ENCODE data around the gene UBA6. TPM values are rescaled to one million over a fixed set of nuclear protein-coding genes. Genes with fewer than 3 reads are reported as not detected.

The UBA6 gene
- total and polyA plus RNA-seq, 9 of the 15 experiments (the other 6 are each of a cell fraction or from before 2014, with no cell fraction given) = 22.9 to 139 (median 94.6) TPM

DNA sequence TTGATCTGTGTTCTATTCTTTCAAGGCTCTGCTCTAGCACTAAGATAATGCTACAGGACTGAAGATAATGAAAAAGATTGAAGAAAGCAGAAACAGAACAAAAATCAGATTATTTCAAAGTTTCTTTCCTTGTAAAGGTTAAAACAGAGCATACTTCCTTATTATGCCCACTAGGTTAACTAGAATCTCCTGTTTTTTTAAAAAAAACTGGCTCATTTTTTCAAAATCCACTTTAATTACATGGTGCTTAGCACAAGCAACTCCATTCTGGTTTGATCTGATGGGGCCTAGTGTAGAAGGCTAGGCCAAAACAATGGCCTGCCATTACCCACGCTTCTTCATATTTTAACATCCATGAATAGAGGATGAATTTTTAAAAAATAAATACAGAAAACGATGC, 1.2 kb upstream of the UBA6 start:
- WGBS (ENCODE audit: insufficient coverage, low coverage, missing lambda C conversion rate) = 29% methylated on average over 2 of the region's 2 CpGs
- Histone ChIP-seq H3K9ac (ENCODE audit: insufficient read depth in 1 of 2, low read depth in 2 of 2, low read length in 2 of 2) (peak overlapping the region in 1 of 2 experiments; percentile 88; a peak in 2 of 4 replicates), H3K79me2 (ENCODE audit: control insufficient read depth, insufficient read depth, low read length) (peaks cover 97% of the 10 kb centered on the region), H4K20me1 (replicated peaks; ENCODE audit: control insufficient read depth, insufficient read depth, low read length) (no peaks in the 10 kb centered on the region), H3K9me3 (replicated peaks; ENCODE audit: control insufficient read depth, insufficient read depth, low read depth, low read length) (peaks cover 10% of the 10 kb centered on the region), H3K4me3 (peak overlapping the region; percentile 82), H3K27ac (ENCODE audit: extremely low read depth, low read depth, low read length) (peak overlapping the region; percentile 89), H3K4me1 (replicated peaks in 1 of 2; ENCODE audit: control insufficient read depth in 2 of 2, insufficient read depth in 2 of 2, low read length in 2 of 2) (peaks cover 3 to 10% of the 10 kb centered on the region in 2 experiments; a peak in 2 of 5 replicates), H3K36me3 (ENCODE audit: control insufficient read depth, insufficient read depth, low read length) (peaks cover 36% of the 10 kb centered on the region), H3K9me1 (ENCODE audit: control insufficient read depth, insufficient read depth, low read length) (no peaks in the 10 kb centered on the region), H3K4me2 (ENCODE audit: insufficient read depth, low read length) (peak overlapping the region; percentile 78), H2AFZ (ENCODE audit: low read depth, low read length) (0 out of 2 replicates have a peak overlapping the region, but pooled peaks have one; percentile 92), H3K27me3 (ENCODE audit: control insufficient read depth in 2 of 2, insufficient read depth in 2 of 2, low read length in 2 of 2) (no peaks in the 10 kb centered on the region)
- ATAC-seq (no peak), FAIRE-seq (no peak), DNase-seq (ENCODE audit: extremely low read depth in 1 of 4, low spot score in 3 of 4) (no peak)
- ChIA-PET POLR2A (interaction anchor here (0.7 to 1.5 kb wide), 3 partner anchors 11 to 97 kb away, joined by 3 to 12 read pairs (median 6); no protein-coding TSS in a partner anchor), CTCF (ENCODE audit: low intra/inter-chr PET ratio) (no interaction called here)
- intact Hi-C loops (cut with micrococcal nuclease) = no loop called here
- in situ Hi-C loops (cut with MboI) = no loop called here
- BruUV-seq (replicated peaks) = no TSS peak
- TF ChIP-seq NR4A1 (CRISPR knock-in tag; IDR thresholded peaks at IDR 0.05) (0 out of 2 replicates have a peak, but pooled peaks have one; percentile 38), NR4A1 (tag; IDR thresholded peaks at IDR 0.05) (peak; percentile 86), BCL6 (CRISPR knock-in tag; IDR thresholded peaks at IDR 0.05) (peak; percentile 90), KLF6 (CRISPR knock-in tag; IDR thresholded peaks at IDR 0.05; ENCODE audit: borderline replicate concordance) (peak; percentile 90), MEF2D (tag; conservative IDR thresholded peaks at IDR 0.05; ENCODE audit: low read depth) (peak; percentile 74), ZNF445 (CRISPR knock-in tag; IDR thresholded peaks at IDR 0.05; ENCODE audit: low read depth) (peak; percentile 80; the same call in 1 of the 2 replicates), ZNF253 (CRISPR knock-in tag; conservative IDR thresholded peaks at IDR 0.05) (no peak), PTRF (tag; IDR thresholded peaks at IDR 0.05) (peak; percentile 83), RFX7 (CRISPR knock-in tag; IDR thresholded peaks at IDR 0.05) (0 out of 2 replicates have a peak, but pooled peaks have one; percentile 28), ZFPM2 (CRISPR knock-in tag; IDR thresholded peaks at IDR 0.05) (0 out of 2 replicates have a peak, but pooled peaks have one; percentile 61)
- TF ChIP-seq, protein P1, sequence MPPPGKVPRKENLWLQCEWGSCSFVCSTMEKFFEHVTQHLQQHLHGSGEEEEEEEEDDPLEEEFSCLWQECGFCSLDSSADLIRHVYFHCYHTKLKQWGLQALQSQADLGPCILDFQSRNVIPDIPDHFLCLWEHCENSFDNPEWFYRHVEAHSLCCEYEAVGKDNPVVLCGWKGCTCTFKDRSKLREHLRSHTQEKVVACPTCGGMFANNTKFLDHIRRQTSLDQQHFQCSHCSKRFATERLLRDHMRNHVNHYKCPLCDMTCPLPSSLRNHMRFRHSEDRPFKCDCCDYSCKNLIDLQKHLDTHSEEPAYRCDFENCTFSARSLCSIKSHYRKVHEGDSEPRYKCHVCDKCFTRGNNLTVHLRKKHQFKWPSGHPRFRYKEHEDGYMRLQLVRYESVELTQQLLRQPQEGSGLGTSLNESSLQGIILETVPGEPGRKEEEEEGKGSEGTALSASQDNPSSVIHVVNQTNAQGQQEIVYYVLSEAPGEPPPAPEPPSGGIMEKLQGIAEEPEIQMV (tag; conservative IDR thresholded peaks at IDR 0.05; ENCODE audit: low read depth) = peak; percentile 52; the same call in 1 of the 2 replicates
- TF ChIP-seq, protein P2, sequence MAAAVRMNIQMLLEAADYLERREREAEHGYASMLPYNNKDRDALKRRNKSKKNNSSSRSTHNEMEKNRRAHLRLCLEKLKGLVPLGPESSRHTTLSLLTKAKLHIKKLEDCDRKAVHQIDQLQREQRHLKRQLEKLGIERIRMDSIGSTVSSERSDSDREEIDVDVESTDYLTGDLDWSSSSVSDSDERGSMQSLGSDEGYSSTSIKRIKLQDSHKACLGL (CRISPR knock-in tag; IDR thresholded peaks at IDR 0.05; ENCODE audit: borderline replicate concordance, poor library complexity, severe bottlenecking) = peak; percentile 43
- TF ChIP-seq, protein P3, sequence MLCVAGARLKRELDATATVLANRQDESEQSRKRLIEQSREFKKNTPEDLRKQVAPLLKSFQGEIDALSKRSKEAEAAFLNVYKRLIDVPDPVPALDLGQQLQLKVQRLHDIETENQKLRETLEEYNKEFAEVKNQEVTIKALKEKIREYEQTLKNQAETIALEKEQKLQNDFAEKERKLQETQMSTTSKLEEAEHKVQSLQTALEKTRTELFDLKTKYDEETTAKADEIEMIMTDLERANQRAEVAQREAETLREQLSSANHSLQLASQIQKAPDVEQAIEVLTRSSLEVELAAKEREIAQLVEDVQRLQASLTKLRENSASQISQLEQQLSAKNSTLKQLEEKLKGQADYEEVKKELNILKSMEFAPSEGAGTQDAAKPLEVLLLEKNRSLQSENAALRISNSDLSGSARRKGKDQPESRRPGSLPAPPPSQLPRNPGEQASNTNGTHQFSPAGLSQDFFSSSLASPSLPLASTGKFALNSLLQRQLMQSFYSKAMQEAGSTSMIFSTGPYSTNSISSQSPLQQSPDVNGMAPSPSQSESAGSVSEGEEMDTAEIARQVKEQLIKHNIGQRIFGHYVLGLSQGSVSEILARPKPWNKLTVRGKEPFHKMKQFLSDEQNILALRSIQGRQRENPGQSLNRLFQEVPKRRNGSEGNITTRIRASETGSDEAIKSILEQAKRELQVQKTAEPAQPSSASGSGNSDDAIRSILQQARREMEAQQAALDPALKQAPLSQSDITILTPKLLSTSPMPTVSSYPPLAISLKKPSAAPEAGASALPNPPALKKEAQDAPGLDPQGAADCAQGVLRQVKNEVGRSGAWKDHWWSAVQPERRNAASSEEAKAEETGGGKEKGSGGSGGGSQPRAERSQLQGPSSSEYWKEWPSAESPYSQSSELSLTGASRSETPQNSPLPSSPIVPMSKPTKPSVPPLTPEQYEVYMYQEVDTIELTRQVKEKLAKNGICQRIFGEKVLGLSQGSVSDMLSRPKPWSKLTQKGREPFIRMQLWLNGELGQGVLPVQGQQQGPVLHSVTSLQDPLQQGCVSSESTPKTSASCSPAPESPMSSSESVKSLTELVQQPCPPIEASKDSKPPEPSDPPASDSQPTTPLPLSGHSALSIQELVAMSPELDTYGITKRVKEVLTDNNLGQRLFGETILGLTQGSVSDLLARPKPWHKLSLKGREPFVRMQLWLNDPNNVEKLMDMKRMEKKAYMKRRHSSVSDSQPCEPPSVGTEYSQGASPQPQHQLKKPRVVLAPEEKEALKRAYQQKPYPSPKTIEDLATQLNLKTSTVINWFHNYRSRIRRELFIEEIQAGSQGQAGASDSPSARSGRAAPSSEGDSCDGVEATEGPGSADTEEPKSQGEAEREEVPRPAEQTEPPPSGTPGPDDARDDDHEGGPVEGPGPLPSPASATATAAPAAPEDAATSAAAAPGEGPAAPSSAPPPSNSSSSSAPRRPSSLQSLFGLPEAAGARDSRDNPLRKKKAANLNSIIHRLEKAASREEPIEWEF (CRISPR knock-in tag; IDR thresholded peaks at IDR 0.05) = peak; percentile 87; the same call in 1 of the 2 replicates

Measured in K562 (cell line).